Measurements from ENCODE around the gene NAT14.
A peak's percentile ranks its signal among the peaks of the same experiment; 100 is the strongest.

GRCh38 chr19:55493052-55493644 lies 8.2 kb downstream of the NAT14 start:
- no peak for TF ChIP-seq POLR2AphosphoS5 (IDR thresholded peaks at IDR 0.05; ENCODE audit: low read depth, low read length)
- no peak for TF ChIP-seq GABPA (IDR thresholded peaks at IDR 0.05; ENCODE audit: borderline replicate concordance, insufficient read depth, low read length)
- no peak for TF ChIP-seq MAX (IDR thresholded peaks at IDR 0.05)
- no peak for TF ChIP-seq POLR2A (IDR thresholded peaks at IDR 0.05; ENCODE audit: control extremely low read depth in 1 of 2, low read depth in 2 of 2, low read length in 2 of 2)
- TF ChIP-seq JUN (IDR thresholded peaks at IDR 0.05; ENCODE audit: low read depth, low read length), result no peak
- TF ChIP-seq RAD21 (IDR thresholded peaks at IDR 0.05 in 1 of 2, conservative IDR thresholded peaks at IDR 0.05 in 1 of 2; ENCODE audit: low read depth in 2 of 2, low read length in 2 of 2), result no peak
- TF ChIP-seq CTCF (IDR thresholded peaks at IDR 0.05; ENCODE audit: control extremely low read depth in 1 of 3, insufficient read depth in 1 of 3, low read depth in 1 of 3, low read length in 3 of 3), result peak in 2 of 3 experiments; percentile 4 to 7; a peak in 2 of 4 replicates
- no peak for TF ChIP-seq EZH2 (IDR thresholded peaks at IDR 0.05; ENCODE audit: low read depth, low read length, severe bottlenecking)
- TF ChIP-seq TAF1 (IDR thresholded peaks at IDR 0.05; ENCODE audit: low read depth, low read length), result no peak
- TF ChIP-seq SP1 (IDR thresholded peaks at IDR 0.05; ENCODE audit: low read depth, low read length), result no peak
- TF ChIP-seq TCF12 (IDR thresholded peaks at IDR 0.05; ENCODE audit: low read depth, low read length), result no peak
- TF ChIP-seq NANOG (IDR thresholded peaks at IDR 0.05; ENCODE audit: insufficient read depth, low read depth, low read length, poor library complexity, severe bottlenecking), result no peak
- no peak for TF ChIP-seq ASH2L (IDR thresholded peaks at IDR 0.05; ENCODE audit: low read length)
- no peak for TF ChIP-seq E2F6 (IDR thresholded peaks at IDR 0.05)
